GM12892 (cell line): ENCODE measurements around the gene FSTL4.

ENCODE experiments used
- DNase-seq: peaks from one replicate; pipeline ENCODE4 v3.0.0; 2011; ENCODE audit not compliant: insufficient read length
- FAIRE-seq: peaks from 2 replicates; lab custom pipeline; 2011; peaks lifted over from hg19 to GRCh38; lab: Jason Lieb, UNC
- POLR2A ChIP-seq: IDR thresholded peaks from 2 replicates; pipeline ENCODE4 v1.6.1; 2011; ENCODE audit warnings: low read depth, low read length, control low read depth
- POLR2AphosphoS5 ChIP-seq: IDR thresholded peaks from 2 replicates; pipeline ENCODE4 v1.6.1; 2011; ENCODE audit warnings: low read depth, low read length, control low read depth
- TAF1 ChIP-seq: IDR thresholded peaks from 2 replicates; pipeline ENCODE4 v1.6.1; 2011; ENCODE audit warnings: low read depth, mild to moderate bottlenecking, control low read depth, low read length, borderline replicate concordance

The FSTL4 gene

GRCh38 chr5:133271606-133272005 lies 340.7 kb downstream of the FSTL4 start:
- FAIRE-seq (no peak), DNase-seq (no peak)
- no peak for TF ChIP-seq POLR2AphosphoS5
- TF ChIP-seq POLR2A: no peak
- no peak for TF ChIP-seq TAF1

GRCh38 chr5:133269691-133270090 lies 342.6 kb downstream of the FSTL4 start:
- FAIRE-seq (no peak), DNase-seq (no peak)
- TF ChIP-seq POLR2AphosphoS5: no peak

- DNase-seq: no peak
- no peak for FAIRE-seq
- TF ChIP-seq POLR2AphosphoS5 (no peak), POLR2A (no peak), TAF1 (no peak)
Measured at GRCh38 chr5:133267601-133268000, 344.7 kb downstream of the FSTL4 start.

GRCh38 chr5:133266966-133267365 lies 345.4 kb downstream of the FSTL4 start:
- DNase-seq: no peak
- TF ChIP-seq POLR2A (no peak), POLR2AphosphoS5 (no peak), TAF1 (no peak)
- no peak for FAIRE-seq

- TF ChIP-seq POLR2A (no peak), TAF1 (no peak), POLR2AphosphoS5 (no peak)
- no peak for DNase-seq
- no peak for FAIRE-seq
Measured at GRCh38 chr5:133266527-133266878, 345.8 kb downstream of the FSTL4 start.

- TF ChIP-seq POLR2AphosphoS5 (no peak), TAF1 (no peak), POLR2A (no peak)
- DNase-seq: no peak
- no peak for FAIRE-seq
Measured at GRCh38 chr5:133265720-133266526, 346.4 kb downstream of the FSTL4 start.

- no peak for DNase-seq
- TF ChIP-seq TAF1 (no peak), POLR2A (no peak), POLR2AphosphoS5 (no peak)
- FAIRE-seq: no peak
Measured at GRCh38 chr5:133265257-133265656, 347.1 kb downstream of the FSTL4 start.

- TF ChIP-seq TAF1 (no peak), POLR2A (no peak), POLR2AphosphoS5 (no peak)
- DNase-seq (no peak), FAIRE-seq (no peak)
Measured at GRCh38 chr5:133262690-133263089, 349.7 kb downstream of the FSTL4 start.

- no peak for TF ChIP-seq TAF1
- TF ChIP-seq POLR2AphosphoS5: no peak
- TF ChIP-seq POLR2A: no peak
- FAIRE-seq: no peak
- DNase-seq: no peak
Measured at GRCh38 chr5:133261993-133262392, 350.3 kb downstream of the FSTL4 start.

GRCh38 chr5:133260715-133261114 lies 351.6 kb downstream of the FSTL4 start:
- TF ChIP-seq POLR2A (no peak), TAF1 (no peak), POLR2AphosphoS5 (no peak)
- no peak for DNase-seq
- FAIRE-seq: no peak

GRCh38 chr5:133259199-133259997 lies 352.9 kb downstream of the FSTL4 start:
- no peak for FAIRE-seq
- TF ChIP-seq POLR2A: no peak
- TF ChIP-seq TAF1: no peak
- no peak for TF ChIP-seq POLR2AphosphoS5
- DNase-seq: no peak

- DNase-seq (no peak), FAIRE-seq (no peak)
- TF ChIP-seq POLR2A (no peak), POLR2AphosphoS5 (no peak), TAF1 (no peak)
Measured at GRCh38 chr5:133257977-133258376, 354.4 kb downstream of the FSTL4 start.

GRCh38 chr5:133256276-133256675 lies 356.1 kb downstream of the FSTL4 start:
- DNase-seq: no peak
- TF ChIP-seq POLR2AphosphoS5: no peak
- TF ChIP-seq TAF1: no peak
- TF ChIP-seq POLR2A: no peak
- no peak for FAIRE-seq
